HepG2 (cell line): ENCODE data around the gene PRR29.

ENCODE experiments used
- CC2D1A ChIP-seq: sonication (generic); formaldehyde crosslinking; IDR thresholded peaks from 2 replicates; pipeline ENCODE4 v1.8.1; 2023; ENCODE audit warnings: mild to moderate bottlenecking, missing genetic modification reagents
- CHD2 ChIP-seq: IDR thresholded peaks from 2 replicates; pipeline ENCODE4 v1.6.1; 2011; ENCODE audit warnings: low read depth, low read length, improper control_type of control experiment
- CREB1 ChIP-seq, 2 experiments: fragments of 450-650 bp in 1 of 2; IDR thresholded peaks; 2 replicates each; pipeline ENCODE4 v1.6.1; 2016 to 2017; ENCODE audit warnings: control low read depth in 1 of 2, mild to moderate bottlenecking in 1 of 2, missing compliant biosample characterization in 1 of 2, missing genetic modification characterization in 1 of 2
- FOXA3 ChIP-seq: IDR thresholded peaks from 2 replicates; pipeline ENCODE4 v1.6.1; 2016; ENCODE audit warnings: missing genetic modification reagents, missing compliant biosample characterization
- NCOR1 ChIP-seq: fragments of 200-600 bp; sonication (generic); IDR thresholded peaks from 2 replicates; pipeline ENCODE4 v1.7.0; 2017; ENCODE audit warnings: antibody characterized with exemption, low read length, borderline replicate concordance
- TCF12 ChIP-seq, 2 experiments: fragments of 450-650 bp in 1 of 2; sonication (generic) in 1 of 2; formaldehyde crosslinking in 1 of 2; IDR thresholded peaks; 2 replicates each; pipeline versions ENCODE4 v1.6.1 to v1.8.0; 2017 to 2022; ENCODE audit warnings: antibody characterized with exemption in 1 of 2, mild to moderate bottlenecking in 1 of 2, missing genetic modification reagents in 1 of 2, moderate library complexity in 1 of 2
- ZNF775 ChIP-seq: sonication (generic); formaldehyde crosslinking; IDR thresholded peaks from 2 replicates; pipeline ENCODE4 v1.4.0; 2020; ENCODE audit warnings: missing genetic modification reagents, mild to moderate bottlenecking, moderate library complexity, borderline replicate concordance
- ZNF850 ChIP-seq: sonication (generic); formaldehyde crosslinking; conservative IDR thresholded peaks from 2 replicates; pipeline ENCODE4 v1.9.0; 2021; ENCODE audit warnings: mild to moderate bottlenecking, missing genetic modification reagents
- TF ChIP-seq, protein P1 (sequence below): sonication (generic); formaldehyde crosslinking; IDR thresholded peaks from 2 replicates; pipeline ENCODE4 v1.5.0; 2020; ENCODE audit warnings: mild to moderate bottlenecking, missing genetic modification reagents, moderate library complexity
- TF ChIP-seq, protein P2 (sequence below): IDR thresholded peaks from 2 replicates; pipeline ENCODE4 v1.6.1; 2016; ENCODE audit warnings: low read depth
- TF ChIP-seq, protein P3 (sequence below): IDR thresholded peaks from 2 replicates; pipeline ENCODE4 v1.4.0; 2020; ENCODE audit warnings: mild to moderate bottlenecking, missing genetic modification reagents
- TF ChIP-seq, protein P4 (sequence below): sonication (generic); formaldehyde crosslinking; IDR thresholded peaks from 2 replicates; pipeline ENCODE4 v1.4.0; 2020; ENCODE audit warnings: missing genetic modification reagents

DNA sequence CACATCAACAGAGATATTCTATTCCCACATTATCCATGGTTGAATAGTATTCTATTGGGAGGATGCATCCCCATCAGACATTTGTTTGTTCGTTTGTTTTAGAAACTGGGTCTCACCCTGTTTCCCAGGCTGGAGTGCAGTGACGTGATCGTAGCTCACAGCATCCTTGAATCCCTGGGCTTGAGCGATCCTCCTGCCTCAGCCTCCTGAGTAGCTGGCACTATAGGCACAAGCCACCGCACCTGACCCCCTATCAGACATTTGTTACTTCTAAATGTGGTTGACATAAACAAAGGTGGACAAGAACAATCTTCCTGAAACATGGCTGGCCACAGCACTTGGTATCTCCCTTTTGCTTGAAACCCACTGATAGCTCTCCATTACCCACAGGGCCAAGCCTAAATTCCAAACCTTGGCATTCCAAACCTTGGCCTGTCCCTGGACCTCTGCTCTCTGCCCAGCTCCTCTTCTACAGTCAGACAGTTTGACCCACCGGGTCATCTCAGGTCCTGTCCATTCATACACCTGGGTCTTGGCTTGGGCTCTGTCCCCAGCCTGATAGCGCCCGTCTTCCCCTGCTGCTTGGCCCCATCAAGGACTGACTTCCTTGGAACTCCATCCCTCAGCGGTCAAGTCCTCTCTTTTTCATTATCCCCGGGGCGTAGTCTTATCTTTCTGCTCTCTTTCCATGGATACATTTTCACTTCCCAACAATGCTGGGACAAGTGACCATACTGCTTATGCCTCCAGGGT lies 1.5 kb upstream of the PRR29 start:
- TF ChIP-seq, protein P1, sequence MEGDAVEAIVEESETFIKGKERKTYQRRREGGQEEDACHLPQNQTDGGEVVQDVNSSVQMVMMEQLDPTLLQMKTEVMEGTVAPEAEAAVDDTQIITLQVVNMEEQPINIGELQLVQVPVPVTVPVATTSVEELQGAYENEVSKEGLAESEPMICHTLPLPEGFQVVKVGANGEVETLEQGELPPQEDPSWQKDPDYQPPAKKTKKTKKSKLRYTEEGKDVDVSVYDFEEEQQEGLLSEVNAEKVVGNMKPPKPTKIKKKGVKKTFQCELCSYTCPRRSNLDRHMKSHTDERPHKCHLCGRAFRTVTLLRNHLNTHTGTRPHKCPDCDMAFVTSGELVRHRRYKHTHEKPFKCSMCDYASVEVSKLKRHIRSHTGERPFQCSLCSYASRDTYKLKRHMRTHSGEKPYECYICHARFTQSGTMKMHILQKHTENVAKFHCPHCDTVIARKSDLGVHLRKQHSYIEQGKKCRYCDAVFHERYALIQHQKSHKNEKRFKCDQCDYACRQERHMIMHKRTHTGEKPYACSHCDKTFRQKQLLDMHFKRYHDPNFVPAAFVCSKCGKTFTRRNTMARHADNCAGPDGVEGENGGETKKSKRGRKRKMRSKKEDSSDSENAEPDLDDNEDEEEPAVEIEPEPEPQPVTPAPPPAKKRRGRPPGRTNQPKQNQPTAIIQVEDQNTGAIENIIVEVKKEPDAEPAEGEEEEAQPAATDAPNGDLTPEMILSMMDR = no peak
- no peak for TF ChIP-seq NCOR1
- no peak for TF ChIP-seq TCF12 (IDR thresholded peaks at IDR 0.05)
- no peak for TF ChIP-seq TCF12 (CRISPR knock-in tag; IDR thresholded peaks at IDR 0.05)
- TF ChIP-seq, protein P2, sequence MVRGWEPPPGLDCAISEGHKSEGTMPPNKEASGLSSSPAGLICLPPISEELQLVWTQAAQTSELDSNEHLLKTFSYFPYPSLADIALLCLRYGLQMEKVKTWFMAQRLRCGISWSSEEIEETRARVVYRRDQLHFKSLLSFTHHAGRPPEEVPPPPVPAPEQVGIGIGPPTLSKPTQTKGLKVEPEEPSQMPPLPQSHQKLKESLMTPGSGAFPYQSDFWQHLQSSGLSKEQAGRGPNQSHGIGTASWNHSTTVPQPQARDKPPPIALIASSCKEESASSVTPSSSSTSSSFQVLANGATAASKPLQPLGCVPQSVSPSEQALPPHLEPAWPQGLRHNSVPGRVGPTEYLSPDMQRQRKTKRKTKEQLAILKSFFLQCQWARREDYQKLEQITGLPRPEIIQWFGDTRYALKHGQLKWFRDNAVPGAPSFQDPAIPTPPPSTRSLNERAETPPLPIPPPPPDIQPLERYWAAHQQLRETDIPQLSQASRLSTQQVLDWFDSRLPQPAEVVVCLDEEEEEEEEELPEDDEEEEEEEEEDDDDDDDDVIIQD = no peak
- no peak for TF ChIP-seq CC2D1A
- no peak for TF ChIP-seq ZNF850 (CRISPR knock-in tag)
- TF ChIP-seq FOXA3 (CRISPR knock-in tag) = no peak
- no peak for TF ChIP-seq CREB1 (IDR thresholded peaks at IDR 0.05)
- TF ChIP-seq CREB1 (CRISPR knock-in tag; IDR thresholded peaks at IDR 0.05) = no peak
- TF ChIP-seq, protein P3, sequence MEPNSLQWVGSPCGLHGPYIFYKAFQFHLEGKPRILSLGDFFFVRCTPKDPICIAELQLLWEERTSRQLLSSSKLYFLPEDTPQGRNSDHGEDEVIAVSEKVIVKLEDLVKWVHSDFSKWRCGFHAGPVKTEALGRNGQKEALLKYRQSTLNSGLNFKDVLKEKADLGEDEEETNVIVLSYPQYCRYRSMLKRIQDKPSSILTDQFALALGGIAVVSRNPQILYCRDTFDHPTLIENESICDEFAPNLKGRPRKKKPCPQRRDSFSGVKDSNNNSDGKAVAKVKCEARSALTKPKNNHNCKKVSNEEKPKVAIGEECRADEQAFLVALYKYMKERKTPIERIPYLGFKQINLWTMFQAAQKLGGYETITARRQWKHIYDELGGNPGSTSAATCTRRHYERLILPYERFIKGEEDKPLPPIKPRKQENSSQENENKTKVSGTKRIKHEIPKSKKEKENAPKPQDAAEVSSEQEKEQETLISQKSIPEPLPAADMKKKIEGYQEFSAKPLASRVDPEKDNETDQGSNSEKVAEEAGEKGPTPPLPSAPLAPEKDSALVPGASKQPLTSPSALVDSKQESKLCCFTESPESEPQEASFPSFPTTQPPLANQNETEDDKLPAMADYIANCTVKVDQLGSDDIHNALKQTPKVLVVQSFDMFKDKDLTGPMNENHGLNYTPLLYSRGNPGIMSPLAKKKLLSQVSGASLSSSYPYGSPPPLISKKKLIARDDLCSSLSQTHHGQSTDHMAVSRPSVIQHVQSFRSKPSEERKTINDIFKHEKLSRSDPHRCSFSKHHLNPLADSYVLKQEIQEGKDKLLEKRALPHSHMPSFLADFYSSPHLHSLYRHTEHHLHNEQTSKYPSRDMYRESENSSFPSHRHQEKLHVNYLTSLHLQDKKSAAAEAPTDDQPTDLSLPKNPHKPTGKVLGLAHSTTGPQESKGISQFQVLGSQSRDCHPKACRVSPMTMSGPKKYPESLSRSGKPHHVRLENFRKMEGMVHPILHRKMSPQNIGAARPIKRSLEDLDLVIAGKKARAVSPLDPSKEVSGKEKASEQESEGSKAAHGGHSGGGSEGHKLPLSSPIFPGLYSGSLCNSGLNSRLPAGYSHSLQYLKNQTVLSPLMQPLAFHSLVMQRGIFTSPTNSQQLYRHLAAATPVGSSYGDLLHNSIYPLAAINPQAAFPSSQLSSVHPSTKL (CRISPR knock-in tag) = no peak
- TF ChIP-seq ZNF775 = no peak
- TF ChIP-seq, protein P4, sequence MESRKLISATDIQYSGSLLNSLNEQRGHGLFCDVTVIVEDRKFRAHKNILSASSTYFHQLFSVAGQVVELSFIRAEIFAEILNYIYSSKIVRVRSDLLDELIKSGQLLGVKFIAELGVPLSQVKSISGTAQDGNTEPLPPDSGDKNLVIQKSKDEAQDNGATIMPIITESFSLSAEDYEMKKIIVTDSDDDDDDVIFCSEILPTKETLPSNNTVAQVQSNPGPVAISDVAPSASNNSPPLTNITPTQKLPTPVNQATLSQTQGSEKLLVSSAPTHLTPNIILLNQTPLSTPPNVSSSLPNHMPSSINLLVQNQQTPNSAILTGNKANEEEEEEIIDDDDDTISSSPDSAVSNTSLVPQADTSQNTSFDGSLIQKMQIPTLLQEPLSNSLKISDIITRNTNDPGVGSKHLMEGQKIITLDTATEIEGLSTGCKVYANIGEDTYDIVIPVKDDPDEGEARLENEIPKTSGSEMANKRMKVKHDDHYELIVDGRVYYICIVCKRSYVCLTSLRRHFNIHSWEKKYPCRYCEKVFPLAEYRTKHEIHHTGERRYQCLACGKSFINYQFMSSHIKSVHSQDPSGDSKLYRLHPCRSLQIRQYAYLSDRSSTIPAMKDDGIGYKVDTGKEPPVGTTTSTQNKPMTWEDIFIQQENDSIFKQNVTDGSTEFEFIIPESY (CRISPR knock-in tag) = no peak
- no peak for TF ChIP-seq CHD2
